HepG2 (cell line): ENCODE results near the gene BMPR2. TPM values are rescaled to one million over a fixed set of nuclear protein-coding genes. Genes with fewer than 3 reads are reported as not detected.

ENCODE experiments used
- HOXA5 ChIP-seq: sonication (generic); formaldehyde crosslinking; IDR thresholded peaks from 2 replicates; pipeline ENCODE4 v1.4.0; 2020; ENCODE audit warnings: missing genetic modification reagents
- REL ChIP-seq: sonication (generic); formaldehyde crosslinking; conservative IDR thresholded peaks from 2 replicates; pipeline ENCODE4 v1.8.0; 2022; ENCODE audit warnings: mild to moderate bottlenecking, missing genetic modification reagents, moderate library complexity
- TCF7L2 ChIP-seq: IDR thresholded peaks from 2 replicates; pipeline ENCODE4 v1.6.1; 2011; ENCODE audit warnings: mild to moderate bottlenecking, low read depth, low read length, moderate library complexity
- ZHX2 ChIP-seq, 2 experiments: sonication (generic) in 1 of 2; formaldehyde crosslinking in 1 of 2; IDR thresholded peaks; 2 replicates each; pipeline versions ENCODE4 v1.6.1 to v1.9.0; 2014 to 2022; ENCODE audit warnings: antibody characterized with exemption in 1 of 2, borderline replicate concordance in 1 of 2, inconsistent platforms in 1 of 2, low read depth in 1 of 2, missing genetic modification reagents in 1 of 2
- ZNF280B ChIP-seq: sonication (generic); formaldehyde crosslinking; IDR thresholded peaks from 2 replicates; pipeline ENCODE4 v1.5.0; 2020; ENCODE audit warnings: missing genetic modification reagents, mild to moderate bottlenecking, borderline replicate concordance
- ZNF792 ChIP-seq: IDR thresholded peaks from 2 replicates; pipeline ENCODE4 v1.6.1; 2016
- polyA plus RNA-seq, 8 experiments: library from polyadenylated mRNA; depleted of rRNA in 3 of 8; stranded (reverse) in 7 of 8; unstranded in 1 of 8; fragments of >200 nt; fragmentation: Illumina TruSeq in 4 of 8; extraction: Trizol in 4 of 8; gene quantifications; 2 replicates each; pipeline versions ENCODE4 v1.2.1 to v1.2.3, GENCODE V29; 2011 to 2016; ENCODE audit warnings: low read depth in 4 of 8, missing spikeins in 1 of 8, mixed read lengths in 1 of 8; ENCODE audit not compliant: insufficient read depth in 1 of 8
- total RNA-seq, 5 experiments: library from RNA; depleted of rRNA; stranded (reverse); fragments of >200 nt; fragmentation: Illumina TruSeq; extraction: Trizol; gene quantifications; 2 replicates each; pipeline ENCODE4 v1.2.3, GENCODE V29; 2016; ENCODE audit warnings: low read depth in 1 of 5
- TF ChIP-seq, protein P1 (sequence below): sonication (generic); formaldehyde crosslinking; IDR thresholded peaks from 2 replicates; pipeline ENCODE4 v1.4.0; 2020; ENCODE audit warnings: missing genetic modification reagents, mild to moderate bottlenecking, borderline replicate concordance
- TF ChIP-seq, protein P2 (sequence below): sonication (generic); formaldehyde crosslinking; IDR thresholded peaks from 2 replicates; pipeline ENCODE4 v1.4.0; 2020; ENCODE audit warnings: missing genetic modification reagents, borderline replicate concordance
- TF ChIP-seq, protein P3 (sequence below): sonication (generic); formaldehyde crosslinking; IDR thresholded peaks from 2 replicates; pipeline ENCODE4 v1.4.0; 2020; ENCODE audit warnings: missing genetic modification reagents, low read depth, mild to moderate bottlenecking, borderline replicate concordance
- TF ChIP-seq, protein P4 (sequence below): sonication (generic); formaldehyde crosslinking; IDR thresholded peaks from 2 replicates; pipeline ENCODE4 v1.5.0; 2020; ENCODE audit warnings: mild to moderate bottlenecking, missing genetic modification reagents

Gene BMPR2
- total and polyA plus RNA-seq, 2 of the 13 experiments (the other 11 are each of a cell fraction or from before 2014, with no cell fraction given), result 5.5 to 10.3 TPM

GRCh38 chr2:202426751-202427150 is 50.6 kb downstream of the BMPR2 start (continued):
- TF ChIP-seq, protein P1, sequence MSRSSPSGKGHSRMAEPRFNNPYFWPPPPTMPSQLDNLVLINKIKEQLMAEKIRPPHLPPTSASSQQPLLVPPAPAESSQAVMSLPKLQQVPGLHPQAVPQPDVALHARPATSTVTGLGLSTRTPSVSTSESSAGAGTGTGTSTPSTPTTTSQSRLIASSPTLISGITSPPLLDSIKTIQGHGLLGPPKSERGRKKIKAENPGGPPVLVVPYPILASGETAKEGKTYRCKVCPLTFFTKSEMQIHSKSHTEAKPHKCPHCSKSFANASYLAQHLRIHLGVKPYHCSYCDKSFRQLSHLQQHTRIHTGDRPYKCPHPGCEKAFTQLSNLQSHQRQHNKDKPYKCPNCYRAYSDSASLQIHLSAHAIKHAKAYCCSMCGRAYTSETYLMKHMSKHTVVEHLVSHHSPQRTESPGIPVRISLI, result no peak
- TF ChIP-seq, protein P2, sequence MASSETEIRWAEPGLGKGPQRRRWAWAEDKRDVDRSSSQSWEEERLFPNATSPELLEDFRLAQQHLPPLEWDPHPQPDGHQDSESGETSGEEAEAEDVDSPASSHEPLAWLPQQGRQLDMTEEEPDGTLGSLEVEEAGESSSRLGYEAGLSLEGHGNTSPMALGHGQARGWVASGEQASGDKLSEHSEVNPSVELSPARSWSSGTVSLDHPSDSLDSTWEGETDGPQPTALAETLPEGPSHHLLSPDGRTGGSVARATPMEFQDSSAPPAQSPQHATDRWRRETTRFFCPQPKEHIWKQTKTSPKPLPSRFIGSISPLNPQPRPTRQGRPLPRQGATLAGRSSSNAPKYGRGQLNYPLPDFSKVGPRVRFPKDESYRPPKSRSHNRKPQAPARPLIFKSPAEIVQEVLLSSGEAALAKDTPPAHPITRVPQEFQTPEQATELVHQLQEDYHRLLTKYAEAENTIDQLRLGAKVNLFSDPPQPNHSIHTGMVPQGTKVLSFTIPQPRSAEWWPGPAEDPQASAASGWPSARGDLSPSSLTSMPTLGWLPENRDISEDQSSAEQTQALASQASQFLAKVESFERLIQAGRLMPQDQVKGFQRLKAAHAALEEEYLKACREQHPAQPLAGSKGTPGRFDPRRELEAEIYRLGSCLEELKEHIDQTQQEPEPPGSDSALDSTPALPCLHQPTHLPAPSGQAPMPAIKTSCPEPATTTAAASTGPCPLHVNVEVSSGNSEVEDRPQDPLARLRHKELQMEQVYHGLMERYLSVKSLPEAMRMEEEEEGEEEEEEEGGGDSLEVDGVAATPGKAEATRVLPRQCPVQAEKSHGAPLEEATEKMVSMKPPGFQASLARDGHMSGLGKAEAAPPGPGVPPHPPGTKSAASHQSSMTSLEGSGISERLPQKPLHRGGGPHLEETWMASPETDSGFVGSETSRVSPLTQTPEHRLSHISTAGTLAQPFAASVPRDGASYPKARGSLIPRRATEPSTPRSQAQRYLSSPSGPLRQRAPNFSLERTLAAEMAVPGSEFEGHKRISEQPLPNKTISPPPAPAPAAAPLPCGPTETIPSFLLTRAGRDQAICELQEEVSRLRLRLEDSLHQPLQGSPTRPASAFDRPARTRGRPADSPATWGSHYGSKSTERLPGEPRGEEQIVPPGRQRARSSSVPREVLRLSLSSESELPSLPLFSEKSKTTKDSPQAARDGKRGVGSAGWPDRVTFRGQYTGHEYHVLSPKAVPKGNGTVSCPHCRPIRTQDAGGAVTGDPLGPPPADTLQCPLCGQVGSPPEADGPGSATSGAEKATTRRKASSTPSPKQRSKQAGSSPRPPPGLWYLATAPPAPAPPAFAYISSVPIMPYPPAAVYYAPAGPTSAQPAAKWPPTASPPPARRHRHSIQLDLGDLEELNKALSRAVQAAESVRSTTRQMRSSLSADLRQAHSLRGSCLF (CRISPR knock-in tag), result no peak
- TF ChIP-seq, protein P3, sequence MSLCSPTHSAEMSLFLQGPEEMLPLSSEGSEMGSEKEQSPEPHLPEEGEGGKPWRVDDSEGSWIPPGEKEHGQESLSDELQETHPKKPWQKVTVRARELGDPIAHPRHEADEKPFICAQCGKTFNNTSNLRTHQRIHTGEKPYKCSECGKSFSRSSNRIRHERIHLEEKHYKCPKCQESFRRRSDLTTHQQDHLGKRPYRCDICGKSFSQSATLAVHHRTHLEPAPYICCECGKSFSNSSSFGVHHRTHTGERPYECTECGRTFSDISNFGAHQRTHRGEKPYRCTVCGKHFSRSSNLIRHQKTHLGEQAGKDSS (CRISPR knock-in tag), result no peak
- TF ChIP-seq, protein P4, sequence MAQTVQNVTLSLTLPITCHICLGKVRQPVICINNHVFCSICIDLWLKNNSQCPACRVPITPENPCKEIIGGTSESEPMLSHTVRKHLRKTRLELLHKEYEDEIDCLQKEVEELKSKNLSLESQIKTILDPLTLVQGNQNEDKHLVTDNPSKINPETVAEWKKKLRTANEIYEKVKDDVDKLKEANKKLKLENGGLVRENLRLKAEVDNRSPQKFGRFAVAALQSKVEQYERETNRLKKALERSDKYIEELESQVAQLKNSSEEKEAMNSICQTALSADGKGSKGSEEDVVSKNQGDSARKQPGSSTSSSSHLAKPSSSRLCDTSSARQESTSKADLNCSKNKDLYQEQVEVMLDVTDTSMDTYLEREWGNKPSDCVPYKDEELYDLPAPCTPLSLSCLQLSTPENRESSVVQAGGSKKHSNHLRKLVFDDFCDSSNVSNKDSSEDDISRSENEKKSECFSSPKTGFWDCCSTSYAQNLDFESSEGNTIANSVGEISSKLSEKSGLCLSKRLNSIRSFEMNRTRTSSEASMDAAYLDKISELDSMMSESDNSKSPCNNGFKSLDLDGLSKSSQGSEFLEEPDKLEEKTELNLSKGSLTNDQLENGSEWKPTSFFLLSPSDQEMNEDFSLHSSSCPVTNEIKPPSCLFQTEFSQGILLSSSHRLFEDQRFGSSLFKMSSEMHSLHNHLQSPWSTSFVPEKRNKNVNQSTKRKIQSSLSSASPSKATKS (CRISPR knock-in tag), result no peak
- TF ChIP-seq REL (no peak), ZHX2 (IDR thresholded peaks at IDR 0.05; ENCODE audit: low read depth) (no peak), ZHX2 (CRISPR knock-in tag; IDR thresholded peaks at IDR 0.05; ENCODE audit: borderline replicate concordance) (no peak), ZNF792 (CRISPR knock-in tag) (no peak), HOXA5 (CRISPR knock-in tag) (no peak), ZNF280B (no peak), TCF7L2 (no peak)
